Cardiac muscle cell (in vitro differentiated cells and primary cell): ENCODE results near the gene RPL4. TPM values are rescaled to one million over a fixed set of nuclear protein-coding genes. Genes with fewer than 3 reads are reported as not detected.

Experiments
- DNase-seq, 2 donors: peaks; one replicate each; pipeline versions ENCODE4 v3.0.0 to v3.0.0-alpha.2; 2010 to 2017; ENCODE audit warnings: low read depth in 1 of 2, low spot score in 1 of 2
- H3K27ac ChIP-seq: fragments of 200-600 bp; sonication (generic); 2 replicates; pipeline ENCODE4 v1.5.1; 2016
- H3K27me3 ChIP-seq: fragments of 200-600 bp; sonication (generic); 2 replicates; pipeline ENCODE4 v1.6.0; 2016; ENCODE audit warnings: control low read depth
- H3K36me3 ChIP-seq: fragments of 200-600 bp; sonication (generic); 2 replicates; pipeline ENCODE4 v1.5.1; 2016; ENCODE audit warnings: control low read depth
- H3K4me1 ChIP-seq: fragments of 200-600 bp; sonication (generic); 2 replicates; pipeline ENCODE4 v1.8.1; 2017; ENCODE audit warnings: low read depth, mild to moderate bottlenecking, mixed run types
- H3K4me3 ChIP-seq: fragments of 200-600 bp; sonication (generic); 2 replicates; pipeline ENCODE4 v1.5.1; 2016; ENCODE audit warnings: mild to moderate bottlenecking
- H3K9me3 ChIP-seq: fragments of 200-600 bp; sonication (generic); 2 replicates; pipeline ENCODE4 v1.5.1; 2017; ENCODE audit warnings: low read depth, mild to moderate bottlenecking, control low read depth
- polyA plus RNA-seq: library from polyadenylated mRNA; unstranded; fragments of >200 nt; fragmentation: Nextera tagmentation; extraction: Ambion mirVana; gene quantifications from 2 replicates; pipeline ENCODE4 v1.2.1, GENCODE V29; 2016
- total RNA-seq: library from RNA; depleted of rRNA; stranded (reverse); fragments of >200 nt; gene quantifications from 2 replicates; pipeline ENCODE4 v1.2.3, GENCODE V29; 2016
- TF ChIP-seq, protein P1 (sequence below): IDR thresholded peaks from 2 replicates; pipeline ENCODE4 v1.5.1; 2012; ENCODE audit warnings: low read depth, mild to moderate bottlenecking, low read length

Gene RPL4
- total and polyA plus RNA-seq, 2 experiments from 2014 or later, result 833 to 3,878 TPM

DNA sequence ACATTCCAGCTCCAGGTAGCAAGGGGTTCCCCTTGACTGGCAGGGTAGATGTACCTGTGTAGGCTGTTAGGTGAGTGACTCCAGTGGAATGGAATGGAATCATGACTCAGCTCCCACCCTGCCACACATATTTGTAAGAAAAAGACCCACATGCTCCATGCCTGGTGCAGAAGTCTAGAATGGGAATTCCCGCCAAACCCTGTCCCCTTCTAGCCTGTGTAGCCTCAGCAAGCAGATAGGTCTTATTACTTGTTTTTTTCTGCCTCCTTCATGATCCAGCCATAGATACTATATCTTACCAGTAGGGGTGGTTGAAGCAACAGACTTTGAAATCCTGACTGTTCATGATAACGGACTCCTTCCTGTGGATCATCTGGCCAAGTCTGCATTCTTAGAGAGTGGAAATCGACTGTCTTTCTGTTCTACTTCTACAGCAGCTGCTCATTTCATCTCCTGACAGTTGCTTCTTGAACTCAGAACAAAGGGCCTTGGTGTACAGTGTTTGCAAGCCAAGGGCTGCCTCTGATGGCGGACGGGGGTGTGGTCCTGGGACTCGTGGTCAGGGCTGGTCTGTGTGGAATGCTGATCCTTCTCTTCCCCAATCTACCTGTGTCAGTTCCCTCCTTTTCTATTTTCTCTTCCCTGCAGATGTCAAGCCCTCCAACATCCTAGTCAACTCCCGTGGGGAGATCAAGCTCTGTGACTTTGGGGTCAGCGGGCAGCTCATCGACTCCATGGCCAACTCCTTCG is 23.4 kb downstream of the RPL4 start:
- H3K27me3 ChIP-seq, result no peaks in the 10 kb centered on the region
- no peak overlapping the region for H3K27ac ChIP-seq
- TF ChIP-seq, protein P1, sequence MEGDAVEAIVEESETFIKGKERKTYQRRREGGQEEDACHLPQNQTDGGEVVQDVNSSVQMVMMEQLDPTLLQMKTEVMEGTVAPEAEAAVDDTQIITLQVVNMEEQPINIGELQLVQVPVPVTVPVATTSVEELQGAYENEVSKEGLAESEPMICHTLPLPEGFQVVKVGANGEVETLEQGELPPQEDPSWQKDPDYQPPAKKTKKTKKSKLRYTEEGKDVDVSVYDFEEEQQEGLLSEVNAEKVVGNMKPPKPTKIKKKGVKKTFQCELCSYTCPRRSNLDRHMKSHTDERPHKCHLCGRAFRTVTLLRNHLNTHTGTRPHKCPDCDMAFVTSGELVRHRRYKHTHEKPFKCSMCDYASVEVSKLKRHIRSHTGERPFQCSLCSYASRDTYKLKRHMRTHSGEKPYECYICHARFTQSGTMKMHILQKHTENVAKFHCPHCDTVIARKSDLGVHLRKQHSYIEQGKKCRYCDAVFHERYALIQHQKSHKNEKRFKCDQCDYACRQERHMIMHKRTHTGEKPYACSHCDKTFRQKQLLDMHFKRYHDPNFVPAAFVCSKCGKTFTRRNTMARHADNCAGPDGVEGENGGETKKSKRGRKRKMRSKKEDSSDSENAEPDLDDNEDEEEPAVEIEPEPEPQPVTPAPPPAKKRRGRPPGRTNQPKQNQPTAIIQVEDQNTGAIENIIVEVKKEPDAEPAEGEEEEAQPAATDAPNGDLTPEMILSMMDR, result peak; percentile 5
- peaks cover 5% of the 10 kb centered on the region for H3K36me3 ChIP-seq
- H3K4me1 ChIP-seq, result peaks cover under 1% of the 10 kb centered on the region
- H3K4me3 ChIP-seq, result no peak overlapping the region
- no peak for DNase-seq
- H3K9me3 ChIP-seq, result no peaks in the 10 kb centered on the region

DNA sequence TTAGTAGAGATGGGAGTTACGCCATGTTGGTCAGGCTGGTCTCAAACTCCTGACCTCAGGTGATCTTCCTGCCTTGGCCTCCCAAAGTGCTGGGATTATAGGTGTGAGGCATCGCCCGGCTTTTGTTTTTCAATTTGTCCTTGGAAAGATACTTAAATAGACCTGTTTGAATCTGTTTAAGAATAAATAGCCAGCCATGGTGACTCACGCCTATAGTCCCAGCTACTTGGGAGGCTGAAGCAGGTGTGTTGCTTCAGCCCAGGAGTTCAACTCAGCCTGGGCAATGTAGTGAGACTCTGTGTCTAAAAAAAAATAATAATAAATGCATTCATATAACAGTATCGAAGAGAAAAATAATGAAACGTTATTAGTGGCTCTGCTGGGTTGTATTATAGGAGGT is 24.4 kb downstream of the RPL4 start:
- H3K4me3 ChIP-seq, result no peak overlapping the region
- H3K36me3 ChIP-seq, result peaks cover 5% of the 10 kb centered on the region
- no peak for DNase-seq
- no peak overlapping the region for H3K27ac ChIP-seq
- no peaks in the 10 kb centered on the region for H3K27me3 ChIP-seq
- peaks cover 4% of the 10 kb centered on the region for H3K4me1 ChIP-seq
- H3K9me3 ChIP-seq, result no peaks in the 10 kb centered on the region
- TF ChIP-seq, protein P1, result no peak

DNA sequence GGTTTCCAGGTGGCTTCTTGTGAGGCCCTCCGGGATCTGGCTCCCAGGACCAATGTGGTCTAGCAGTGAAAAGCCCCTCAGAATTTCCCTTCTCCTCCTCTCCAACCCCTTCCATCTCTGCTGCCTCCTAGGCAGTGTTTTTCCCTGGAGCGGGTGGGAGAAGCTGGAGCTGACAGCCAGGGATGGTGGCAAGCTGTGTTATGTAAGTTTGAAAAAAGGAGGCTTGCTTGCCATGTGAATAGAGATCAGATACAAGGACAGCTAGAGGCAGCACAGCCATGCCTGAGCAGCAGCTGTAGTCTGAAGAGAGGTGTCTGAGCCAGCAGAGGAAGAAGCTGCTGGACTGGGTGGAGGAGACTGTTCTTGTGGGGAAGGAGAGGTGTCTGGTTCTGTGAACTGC is 27.6 kb downstream of the RPL4 start:
- TF ChIP-seq, protein P1, result no peak
- DNase-seq, result no peak
- H3K27ac ChIP-seq, result no peak overlapping the region
- no peaks in the 10 kb centered on the region for H3K27me3 ChIP-seq
- no peaks in the 10 kb centered on the region for H3K9me3 ChIP-seq
- no peak overlapping the region for H3K4me3 ChIP-seq
- H3K36me3 ChIP-seq, result no peaks in the 10 kb centered on the region
- peaks cover 32% of the 10 kb centered on the region for H3K4me1 ChIP-seq

DNA sequence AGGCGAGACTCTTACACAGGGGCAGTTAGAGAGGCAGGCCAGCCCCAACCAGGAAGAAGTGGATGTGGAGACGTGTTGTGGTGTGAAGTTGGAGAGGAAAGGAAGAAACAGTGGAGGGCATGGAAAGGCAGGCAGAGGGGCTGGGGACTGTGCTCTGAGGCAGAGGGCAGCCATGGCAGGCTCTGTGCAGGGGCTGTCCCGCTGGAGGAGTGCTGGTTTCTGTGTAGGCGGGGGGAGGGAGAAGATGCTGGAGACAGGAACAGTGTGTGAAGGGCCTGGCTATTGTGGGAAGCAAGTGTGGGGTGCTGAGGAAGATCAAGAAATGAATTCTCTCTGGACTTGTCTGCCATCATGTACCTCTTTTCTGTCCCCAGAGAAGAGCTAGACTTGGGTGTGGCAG is 28.1 kb downstream of the RPL4 start:
- Histone ChIP-seq H3K4me1 (peaks cover 32% of the 10 kb centered on the region), H3K36me3 (no peaks in the 10 kb centered on the region), H3K27me3 (no peaks in the 10 kb centered on the region), H3K9me3 (no peaks in the 10 kb centered on the region), H3K27ac (no peak overlapping the region), H3K4me3 (no peak overlapping the region)
- TF ChIP-seq, protein P1, result no peak
- DNase-seq, result no peak

DNA sequence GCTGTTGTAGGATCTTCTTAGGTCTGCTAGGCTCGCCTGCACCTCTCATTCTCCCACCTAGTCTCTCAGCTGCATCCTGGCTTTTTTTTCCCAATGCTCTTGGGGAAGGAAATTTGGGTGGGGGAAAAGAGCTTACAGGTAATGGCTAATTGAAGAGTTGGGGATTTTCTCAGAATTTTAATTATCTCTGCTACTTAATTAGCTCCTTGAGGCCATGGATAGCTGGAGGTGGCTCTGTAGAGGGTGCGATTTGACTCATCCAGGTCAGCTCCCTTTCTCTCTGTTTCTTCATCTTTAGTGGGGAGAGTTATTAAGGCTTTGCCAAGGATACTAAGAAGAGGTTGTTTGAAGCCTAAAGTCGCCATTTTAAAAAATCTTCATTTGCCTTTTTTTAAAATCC is 29.7 kb downstream of the RPL4 start:
- Histone ChIP-seq H3K4me3 (no peak overlapping the region), H3K27ac (no peak overlapping the region), H3K36me3 (no peaks in the 10 kb centered on the region), H3K27me3 (no peaks in the 10 kb centered on the region), H3K9me3 (no peaks in the 10 kb centered on the region), H3K4me1 (peaks cover 32% of the 10 kb centered on the region)
- TF ChIP-seq, protein P1, result no peak
- DNase-seq, result no peak
